GM12873 (cell line): ENCODE results near the gene ACSS2.

Experiments used
- CTCF ChIP-seq: IDR thresholded peaks from 2 replicates; pipeline ENCODE4 v1.5.1; 2012; ENCODE audit warnings: low read depth, mild to moderate bottlenecking, moderate library complexity, low read length, control low read depth; ENCODE audit not compliant: insufficient read depth; ENCODE audit errors: missing control alignments

Gene ACSS2

GRCh38 chr20:34946661-34947060, 70.2 kb downstream of the ACSS2 start:
- TF ChIP-seq CTCF, result no peak

GRCh38 chr20:34947336-34947735, 70.9 kb downstream of the ACSS2 start:
- no peak for TF ChIP-seq CTCF

GRCh38 chr20:34948030-34948429, 71.6 kb downstream of the ACSS2 start:
- no peak for TF ChIP-seq CTCF

- no peak for TF ChIP-seq CTCF
These were observed 72.7 kb downstream of the ACSS2 start for GRCh38 chr20:34949120-34949519.

GRCh38 chr20:34951252-34951651, 74.8 kb downstream of the ACSS2 start:
- TF ChIP-seq CTCF, result no peak

- no peak for TF ChIP-seq CTCF
These were observed 75.2 kb downstream of the ACSS2 start for GRCh38 chr20:34951652-34952051.

- TF ChIP-seq CTCF, result no peak
These were observed 76.3 kb downstream of the ACSS2 start for GRCh38 chr20:34952671-34953070.

- no peak for TF ChIP-seq CTCF
These were observed 77.5 kb downstream of the ACSS2 start for GRCh38 chr20:34953960-34954359.
